ENCODE data around the gene ECE1.

The ECE1 gene

GRCh38 chr1:21269461-21270085 lies 20.7 kb downstream of the ECE1 start:
- H3K36me3 Mint-ChIP-seq (ENCODE audit: low read depth), result peaks cover 31% of the 10 kb centered on the region
- H3K4me3 Mint-ChIP-seq, result no peak overlapping the region
- H3K9me3 Mint-ChIP-seq, result no peaks in the 10 kb centered on the region
- no peak overlapping the region for H3K27ac Mint-ChIP-seq
- peaks cover 19% of the 10 kb centered on the region for H3K4me1 Mint-ChIP-seq
- no peaks in the 10 kb centered on the region for H3K27me3 Mint-ChIP-seq (ENCODE audit: low read depth)
- no peak for TF ChIP-seq CTCF (IDR thresholded peaks at IDR 0.05; ENCODE audit: unreplicated experiment in 3 of 3)

- Mint-ChIP-seq H3K36me3 (ENCODE audit: low read depth) (peaks cover 31% of the 10 kb centered on the region), H3K4me3 (no peak overlapping the region), H3K27me3 (ENCODE audit: low read depth) (no peaks in the 10 kb centered on the region), H3K4me1 (peaks cover 12% of the 10 kb centered on the region), H3K27ac (no peak overlapping the region), H3K9me3 (no peaks in the 10 kb centered on the region)
- TF ChIP-seq CTCF (IDR thresholded peaks at IDR 0.05; ENCODE audit: unreplicated experiment in 3 of 3), result no peak
These were observed 21.7 kb downstream of the ECE1 start for GRCh38 chr1:21268281-21269239.

- Mint-ChIP-seq H3K4me1 (peaks cover 13% of the 10 kb centered on the region), H3K4me3 (no peak overlapping the region), H3K36me3 (ENCODE audit: low read depth) (peaks cover 34% of the 10 kb centered on the region), H3K27me3 (ENCODE audit: low read depth) (no peaks in the 10 kb centered on the region), H3K27ac (no peak overlapping the region), H3K9me3 (no peaks in the 10 kb centered on the region)
- no peak for TF ChIP-seq CTCF (IDR thresholded peaks at IDR 0.05; ENCODE audit: unreplicated experiment in 3 of 3)
These were observed 22.8 kb downstream of the ECE1 start for GRCh38 chr1:21267191-21268077.

- TF ChIP-seq CTCF (IDR thresholded peaks at IDR 0.05; ENCODE audit: unreplicated experiment in 3 of 3), result no peak
- no peaks in the 10 kb centered on the region for H3K9me3 Mint-ChIP-seq
- H3K36me3 Mint-ChIP-seq (ENCODE audit: low read depth), result peaks cover 27% of the 10 kb centered on the region
- no peak overlapping the region for H3K27ac Mint-ChIP-seq
- H3K4me3 Mint-ChIP-seq, result no peak overlapping the region
- H3K27me3 Mint-ChIP-seq (ENCODE audit: low read depth), result peaks cover 4% of the 10 kb centered on the region
- H3K4me1 Mint-ChIP-seq, result peaks cover 25% of the 10 kb centered on the region
These were observed 24.0 kb downstream of the ECE1 start for GRCh38 chr1:21266119-21266774.

GRCh38 chr1:21265644-21266043 lies 24.6 kb downstream of the ECE1 start:
- Mint-ChIP-seq H3K9me3 (no peaks in the 10 kb centered on the region), H3K4me1 (peaks cover 31% of the 10 kb centered on the region), H3K27me3 (ENCODE audit: low read depth) (peaks cover 9% of the 10 kb centered on the region), H3K27ac (no peak overlapping the region), H3K4me3 (no peak overlapping the region), H3K36me3 (ENCODE audit: low read depth) (peaks cover 30% of the 10 kb centered on the region)
- TF ChIP-seq CTCF (IDR thresholded peaks at IDR 0.05; ENCODE audit: unreplicated experiment in 3 of 3), result no peak

Data from nephron (organoid).